ENCODE results near the gene ZNRF1.
"Not testable (repeated sequence)": the region's sequence is repeated elsewhere in the genome, so short reads cannot be mapped to it uniquely, and the experiment has no call there.

Gene ZNRF1

GRCh38 chr16:75026239-75026891 is 27.5 kb downstream of the ZNRF1 start:
- H3K4me3 ChIP-seq (ENCODE audit: low read depth, low read length): not testable (repeated sequence)

- H3K4me3 ChIP-seq (ENCODE audit: low read depth, low read length): no peak overlapping the region
Observed at GRCh38 chr16:75026892-75027391, 28.1 kb downstream of the ZNRF1 start.

DNA sequence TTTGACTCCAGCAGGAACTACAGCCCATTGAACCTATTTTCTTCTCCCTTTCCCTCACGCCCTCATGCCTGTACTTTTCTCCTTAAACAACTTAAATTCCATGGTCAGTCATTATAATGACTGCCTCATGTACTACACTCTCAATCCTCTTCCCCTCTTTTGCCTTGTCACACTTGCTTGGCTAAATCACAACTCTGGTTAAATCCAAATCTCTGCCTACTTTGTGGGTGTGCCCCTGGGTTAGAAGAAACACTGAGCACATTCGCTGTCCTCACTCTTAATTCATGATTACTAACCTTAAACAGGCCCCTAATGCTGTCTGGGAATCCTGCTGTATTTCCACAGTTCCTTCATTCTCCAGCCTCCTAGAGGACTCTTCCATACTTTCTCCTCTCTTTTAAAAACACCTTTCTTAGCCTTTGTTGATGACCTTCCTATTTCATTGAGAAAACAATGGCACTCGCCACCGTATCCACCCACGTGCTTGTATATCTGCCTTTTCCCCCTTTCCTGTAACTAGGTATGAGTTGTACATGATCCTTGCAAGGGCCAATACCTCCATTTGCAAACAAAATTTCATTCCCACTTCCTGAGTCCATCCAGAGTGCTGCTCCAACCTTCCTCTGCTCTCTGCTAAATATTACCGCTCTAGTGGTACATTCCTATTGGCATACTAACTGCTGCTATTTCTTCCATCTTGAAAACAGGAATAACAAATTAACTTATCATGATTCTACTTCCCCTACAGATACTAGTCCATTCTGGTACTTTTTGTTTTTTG is 28.9 kb downstream of the ZNRF1 start:
- no peak overlapping the region for H3K4me3 ChIP-seq (ENCODE audit: low read depth, low read length)

DNA sequence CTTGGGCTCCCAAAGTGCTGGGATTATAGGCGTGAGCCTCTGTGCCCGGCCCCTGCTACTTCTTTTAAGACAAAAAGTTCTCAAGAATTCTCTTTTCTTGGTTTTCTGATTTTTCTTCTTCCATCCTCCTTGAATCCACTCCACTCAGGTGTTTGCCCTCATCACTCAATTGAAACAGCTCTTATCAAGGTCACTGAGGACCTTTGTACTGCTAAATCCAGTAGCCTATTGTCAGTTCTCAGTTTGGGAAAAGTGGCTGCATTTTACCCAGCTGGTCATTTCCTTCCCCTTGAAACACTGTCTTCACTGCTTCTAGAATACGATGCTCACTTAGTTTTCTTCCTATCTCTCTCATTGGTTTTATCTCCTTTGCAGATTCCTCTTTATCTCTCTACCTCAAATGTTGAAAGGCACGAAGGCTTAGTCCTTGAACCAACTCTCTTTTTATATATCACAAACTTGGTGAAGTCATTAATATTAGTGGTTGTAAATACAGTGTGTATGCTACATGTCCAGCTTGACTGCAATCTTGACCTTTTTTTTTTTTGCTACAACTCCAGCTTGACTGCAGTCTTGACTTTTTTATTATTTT is 29.8 kb downstream of the ZNRF1 start:
- H3K4me3 ChIP-seq (ENCODE audit: low read depth, low read length): no peak overlapping the region

- H3K4me3 ChIP-seq (ENCODE audit: low read depth, low read length): no peak overlapping the region
Observed at GRCh38 chr16:75029854-75030253, 31.0 kb downstream of the ZNRF1 start.

GRCh38 chr16:75032655-75033054 is 33.8 kb downstream of the ZNRF1 start:
- no peak overlapping the region for H3K4me3 ChIP-seq (ENCODE audit: low read depth, low read length)

DNA sequence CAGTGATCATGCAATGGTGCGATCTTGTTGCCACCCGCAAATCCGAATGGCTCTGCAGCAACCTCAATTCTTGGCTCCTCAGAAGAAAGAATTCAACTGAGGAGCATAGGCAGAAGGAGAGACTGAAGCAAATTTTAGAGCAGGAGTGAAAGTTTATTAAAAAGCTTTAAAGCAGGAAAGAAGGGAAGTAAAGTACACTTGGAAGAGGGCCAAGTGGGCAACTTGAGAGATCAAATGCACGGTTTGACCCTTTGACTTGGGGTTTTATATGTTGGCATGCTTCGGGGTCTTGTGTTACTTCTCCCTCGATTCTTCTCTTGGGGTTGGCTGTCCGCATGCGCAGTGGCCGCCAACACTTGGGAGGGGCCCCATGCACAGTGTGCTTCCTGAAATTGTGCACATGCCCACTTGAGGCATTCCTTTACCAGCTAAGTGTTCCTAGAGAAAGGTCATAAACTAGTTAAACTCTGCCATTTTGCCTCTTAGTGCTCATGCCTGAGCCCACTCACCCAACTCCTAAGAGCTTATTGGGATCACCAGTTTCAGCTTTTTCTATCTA is 36.7 kb downstream of the ZNRF1 start:
- no peak overlapping the region for H3K4me3 ChIP-seq (ENCODE audit: low read depth, low read length)

DNA sequence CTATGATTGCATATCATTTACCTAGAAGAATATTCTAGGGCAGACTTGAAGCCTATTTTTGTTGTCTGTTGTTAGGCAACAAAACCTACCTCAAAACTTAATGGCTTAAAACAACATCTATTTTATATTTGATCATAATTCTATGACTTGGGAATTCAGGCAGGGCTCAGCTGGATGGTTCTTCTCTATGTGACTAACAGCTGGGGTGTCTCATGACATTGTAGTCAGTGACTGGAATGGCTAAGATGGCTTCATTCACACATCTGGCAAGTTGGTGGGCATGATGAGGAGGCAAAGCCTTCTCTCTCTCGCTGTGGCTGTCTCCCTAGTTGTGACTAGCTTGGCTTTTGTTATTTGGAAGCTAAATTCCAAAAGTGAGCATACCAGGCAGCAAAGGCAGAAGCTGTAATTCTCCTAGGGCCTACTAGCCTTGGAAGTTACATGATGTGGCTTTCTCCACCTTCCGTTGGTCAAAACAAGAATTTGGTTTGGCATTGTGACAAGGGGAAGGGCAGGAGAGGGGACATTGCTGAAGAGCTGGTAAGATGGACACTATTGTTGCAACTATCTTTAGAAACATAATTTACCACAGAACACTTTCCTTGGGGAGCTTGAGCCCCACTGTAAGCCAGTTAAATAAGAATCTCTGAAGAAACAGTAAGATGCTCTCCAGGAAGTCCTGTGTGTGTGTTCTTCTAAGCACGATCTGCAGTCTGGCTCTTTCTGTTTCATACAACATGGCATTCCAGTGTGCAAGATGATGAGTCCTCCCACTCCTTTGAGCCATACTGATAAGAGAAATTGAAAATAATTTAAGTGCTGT is 39.4 kb downstream of the ZNRF1 start:
- H3K4me3 ChIP-seq (ENCODE audit: low read depth, low read length): no peak overlapping the region

DNA sequence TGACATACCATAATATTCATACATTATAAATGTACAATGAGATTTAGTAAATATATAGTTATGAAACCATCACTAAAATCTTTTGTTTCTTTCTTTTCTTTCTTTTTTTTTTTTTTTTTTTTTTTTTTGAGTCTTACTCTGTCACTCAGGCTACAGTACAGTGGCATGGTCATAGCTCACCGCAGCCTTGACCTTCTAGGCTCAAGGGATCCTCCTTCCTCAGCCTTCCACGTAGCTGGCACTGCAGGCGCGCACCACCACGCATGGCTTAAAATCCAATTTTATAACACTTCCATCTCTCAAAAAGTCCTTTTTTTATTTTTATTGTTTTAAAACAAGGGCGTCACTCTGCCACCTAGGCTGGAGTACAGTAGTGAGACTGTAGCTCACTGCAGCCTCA is 41.1 kb downstream of the ZNRF1 start:
- no peak overlapping the region for H3K4me3 ChIP-seq (ENCODE audit: low read depth, low read length)

- H3K4me3 ChIP-seq (ENCODE audit: low read depth, low read length): no peak overlapping the region
Observed at GRCh38 chr16:75042426-75043174, 43.8 kb downstream of the ZNRF1 start.

GRCh38 chr16:75043175-75043895 is 44.5 kb downstream of the ZNRF1 start:
- no peak overlapping the region for H3K4me3 ChIP-seq (ENCODE audit: low read depth, low read length)

DNA sequence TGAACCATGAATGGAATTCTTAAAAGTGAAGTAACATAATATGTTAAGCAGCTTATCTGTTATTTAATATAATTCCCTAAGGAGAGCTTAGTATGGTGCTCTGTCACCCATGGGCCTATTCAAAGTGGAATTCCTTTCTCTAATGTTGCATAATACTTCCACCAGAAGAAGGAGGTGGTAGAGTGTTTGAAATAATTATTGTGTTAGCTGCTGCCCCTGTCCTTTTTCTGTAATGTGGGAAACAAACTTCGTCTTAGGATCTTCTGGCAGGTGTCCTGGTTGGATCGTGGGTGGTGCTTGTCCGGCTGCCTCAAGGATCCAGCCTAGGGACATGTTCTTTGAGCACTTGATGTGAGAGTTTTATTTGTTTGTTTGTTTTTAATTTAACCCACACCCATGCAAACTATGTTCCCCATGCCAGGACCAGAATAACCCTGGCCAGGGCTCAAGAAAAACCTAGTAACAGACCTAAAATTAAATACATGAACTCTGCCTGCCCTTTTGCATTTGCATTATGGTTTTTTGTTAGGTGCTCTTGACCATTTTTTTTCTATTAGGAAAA is 46.1 kb downstream of the ZNRF1 start:
- no peak overlapping the region for H3K4me3 ChIP-seq (ENCODE audit: low read depth, low read length)

DNA sequence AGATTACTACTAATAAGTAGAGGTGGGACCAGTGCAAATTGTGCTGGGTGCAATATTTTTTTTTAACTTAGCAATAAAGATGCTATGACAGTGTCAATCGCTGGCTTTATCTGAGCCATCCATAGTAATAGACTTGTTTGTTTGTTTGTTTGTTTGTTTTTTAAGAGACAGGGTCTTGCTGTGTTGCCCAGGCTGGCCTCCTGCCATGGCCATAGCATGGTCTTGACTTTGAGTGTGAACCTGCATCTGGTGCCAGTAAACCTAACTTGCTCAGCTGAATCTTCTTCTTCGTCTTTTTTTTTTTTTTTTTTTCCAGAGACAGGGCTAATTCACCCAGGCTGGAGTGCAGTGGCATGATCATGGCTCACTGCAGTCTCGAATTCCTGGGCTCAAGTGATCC is 46.6 kb downstream of the ZNRF1 start:
- no peak overlapping the region for H3K4me3 ChIP-seq (ENCODE audit: low read depth, low read length)

GRCh38 chr16:75048054-75048453 is 49.2 kb downstream of the ZNRF1 start:
- H3K4me3 ChIP-seq (ENCODE audit: low read depth, low read length): no peak overlapping the region

DNA sequence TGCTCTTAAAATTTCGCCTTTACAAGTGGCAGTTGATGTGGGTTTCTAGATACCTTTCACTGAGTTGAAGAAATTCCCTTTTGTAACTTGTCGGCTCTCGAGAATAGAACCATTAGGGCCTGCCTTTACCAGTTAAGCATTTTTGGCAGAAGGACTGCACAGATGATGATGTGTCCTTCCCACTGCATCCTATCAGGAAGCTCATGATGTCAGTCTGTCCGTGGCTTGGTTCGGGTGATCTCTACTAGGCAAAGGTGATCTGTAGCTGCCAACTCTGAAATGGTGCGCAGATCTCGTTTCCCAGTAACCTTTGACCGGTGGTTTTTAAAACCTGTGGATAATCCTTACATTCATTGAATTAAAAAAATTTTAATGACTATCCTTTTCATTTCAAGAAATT is 49.7 kb downstream of the ZNRF1 start:
- no peak overlapping the region for H3K4me3 ChIP-seq (ENCODE audit: low read depth, low read length)

- no peak overlapping the region for H3K4me3 ChIP-seq (ENCODE audit: low read depth, low read length)
Observed at GRCh38 chr16:75052481-75053202, 53.8 kb downstream of the ZNRF1 start.

- no peak overlapping the region for H3K4me3 ChIP-seq (ENCODE audit: low read depth, low read length)
Observed at GRCh38 chr16:75053791-75054555, 55.1 kb downstream of the ZNRF1 start.

- no peak overlapping the region for H3K4me3 ChIP-seq (ENCODE audit: low read depth, low read length)
Observed at GRCh38 chr16:75054556-75054947, 55.7 kb downstream of the ZNRF1 start.
